IPS DF 4.7 (cell line): ENCODE measurements around the gene XYLT1.
"Not testable (repeated sequence)": the region's sequence is repeated elsewhere in the genome, so short reads cannot be mapped to it uniquely, and the experiment has no call there.

Experiments used
- DNase-seq: peaks from one replicate; pipeline ENCODE4 v3.0.0-alpha.2; 2013; ENCODE audit warnings: low spot score; ENCODE audit errors: extremely low read depth

Gene XYLT1, protein sequence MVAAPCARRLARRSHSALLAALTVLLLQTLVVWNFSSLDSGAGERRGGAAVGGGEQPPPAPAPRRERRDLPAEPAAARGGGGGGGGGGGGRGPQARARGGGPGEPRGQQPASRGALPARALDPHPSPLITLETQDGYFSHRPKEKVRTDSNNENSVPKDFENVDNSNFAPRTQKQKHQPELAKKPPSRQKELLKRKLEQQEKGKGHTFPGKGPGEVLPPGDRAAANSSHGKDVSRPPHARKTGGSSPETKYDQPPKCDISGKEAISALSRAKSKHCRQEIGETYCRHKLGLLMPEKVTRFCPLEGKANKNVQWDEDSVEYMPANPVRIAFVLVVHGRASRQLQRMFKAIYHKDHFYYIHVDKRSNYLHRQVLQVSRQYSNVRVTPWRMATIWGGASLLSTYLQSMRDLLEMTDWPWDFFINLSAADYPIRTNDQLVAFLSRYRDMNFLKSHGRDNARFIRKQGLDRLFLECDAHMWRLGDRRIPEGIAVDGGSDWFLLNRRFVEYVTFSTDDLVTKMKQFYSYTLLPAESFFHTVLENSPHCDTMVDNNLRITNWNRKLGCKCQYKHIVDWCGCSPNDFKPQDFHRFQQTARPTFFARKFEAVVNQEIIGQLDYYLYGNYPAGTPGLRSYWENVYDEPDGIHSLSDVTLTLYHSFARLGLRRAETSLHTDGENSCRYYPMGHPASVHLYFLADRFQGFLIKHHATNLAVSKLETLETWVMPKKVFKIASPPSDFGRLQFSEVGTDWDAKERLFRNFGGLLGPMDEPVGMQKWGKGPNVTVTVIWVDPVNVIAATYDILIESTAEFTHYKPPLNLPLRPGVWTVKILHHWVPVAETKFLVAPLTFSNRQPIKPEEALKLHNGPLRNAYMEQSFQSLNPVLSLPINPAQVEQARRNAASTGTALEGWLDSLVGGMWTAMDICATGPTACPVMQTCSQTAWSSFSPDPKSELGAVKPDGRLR

DNA sequence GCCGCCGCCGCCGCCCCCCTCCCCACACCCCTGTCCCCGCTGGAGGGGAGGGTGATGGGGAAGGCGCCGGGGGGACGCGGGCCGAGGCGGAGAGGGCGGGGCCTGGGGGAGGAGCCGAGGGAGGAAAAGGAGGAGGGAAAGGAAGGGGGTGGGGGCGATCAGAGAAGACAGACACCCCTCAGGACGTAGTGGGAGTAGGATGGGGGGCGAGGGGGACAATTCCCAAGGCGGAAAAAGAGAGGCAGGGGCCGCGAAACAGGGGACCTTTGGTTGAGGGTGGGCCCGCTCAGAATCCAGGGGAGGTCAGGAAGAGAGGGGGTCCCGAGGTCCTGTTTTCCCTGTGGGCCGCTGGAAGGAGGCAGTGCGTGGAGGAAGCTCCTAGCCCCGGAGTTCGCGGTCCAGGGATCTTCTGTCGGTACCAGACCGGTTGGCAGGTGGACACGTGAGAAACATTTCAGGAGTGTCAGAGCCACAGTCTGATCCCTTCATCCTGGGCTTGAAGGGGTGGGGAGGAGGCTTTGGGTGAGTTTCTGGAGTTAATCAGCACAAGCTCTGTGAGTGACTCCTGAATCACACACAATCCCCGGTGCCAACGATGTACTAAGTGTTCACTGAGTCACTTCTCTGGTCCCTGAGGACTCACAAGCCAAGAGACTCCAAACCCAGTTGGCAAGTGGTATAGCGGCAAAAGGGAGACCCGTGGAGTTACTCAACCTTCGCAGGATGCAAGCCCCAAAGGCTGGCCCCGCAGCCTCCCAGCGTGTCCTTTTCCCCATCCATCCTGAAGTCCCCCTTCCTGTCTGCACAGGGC, at the start of gene XYLT1:
Gene XYLT1, minus strand, starts transcription at position 53 of the 811 bp plus-strand sequence. CDS start 164 bp downstream, outside the sequence.
- DNase-seq, result no peak

DNA sequence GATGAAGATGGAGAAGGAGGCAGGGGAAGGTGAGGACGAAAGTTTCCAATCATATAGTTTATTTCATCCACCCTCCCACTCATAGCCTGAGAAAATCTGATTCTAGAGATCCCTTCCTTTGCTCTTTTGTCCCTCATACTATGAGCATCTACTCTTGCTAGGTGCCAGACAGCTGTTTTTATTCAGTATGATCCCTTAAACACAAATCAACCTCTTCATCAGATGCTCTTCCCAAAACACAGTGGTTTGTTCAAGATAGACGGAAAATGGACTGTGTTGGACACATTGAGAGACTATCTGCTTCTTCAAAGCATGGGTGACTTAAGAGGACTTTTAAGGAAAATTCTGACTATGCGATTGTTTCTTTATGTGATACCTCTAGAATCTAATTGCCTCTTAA, 49.4 kb upstream of the XYLT1 start:
- DNase-seq, result no peak

DNA sequence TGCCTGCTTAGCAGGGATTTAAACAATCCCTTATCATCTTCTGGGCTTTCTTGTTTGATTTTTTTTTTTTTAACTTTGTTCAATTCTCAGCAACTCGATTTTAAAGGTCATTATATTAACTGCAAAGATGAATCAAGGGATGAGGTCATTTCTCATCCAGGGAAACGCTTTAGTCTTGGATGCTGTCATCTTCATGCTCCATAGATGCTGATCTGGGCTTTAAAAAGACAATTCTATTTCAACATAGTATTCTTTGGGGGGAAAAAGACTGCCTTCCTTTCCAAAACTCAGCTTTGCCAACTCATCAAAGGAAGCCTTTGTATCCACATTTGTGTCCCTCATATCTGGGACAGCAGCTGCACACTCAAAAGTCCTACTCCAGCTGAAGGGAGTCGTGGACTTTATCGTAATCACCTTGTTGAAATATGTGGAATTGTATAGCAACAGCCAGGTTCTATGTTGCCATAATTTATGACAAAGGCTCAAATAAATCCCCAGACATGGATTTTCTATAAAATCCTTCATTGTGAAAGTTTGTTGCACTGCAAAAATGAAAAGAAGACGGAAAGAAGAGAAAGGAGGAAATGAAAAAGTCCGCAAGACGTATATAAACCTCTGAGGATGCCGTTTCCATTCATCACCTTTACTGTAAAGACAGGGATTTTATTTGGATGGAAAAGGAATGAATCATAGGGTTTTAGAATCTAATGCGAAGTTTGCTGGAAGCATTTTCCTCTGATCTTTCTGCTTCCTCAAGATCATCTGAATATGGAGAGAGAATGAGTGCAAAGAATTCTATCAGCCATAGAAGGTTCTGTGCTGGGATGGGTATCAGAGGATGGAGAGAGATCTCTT, 48.6 kb upstream of the XYLT1 start:
- no peak for DNase-seq

DNA sequence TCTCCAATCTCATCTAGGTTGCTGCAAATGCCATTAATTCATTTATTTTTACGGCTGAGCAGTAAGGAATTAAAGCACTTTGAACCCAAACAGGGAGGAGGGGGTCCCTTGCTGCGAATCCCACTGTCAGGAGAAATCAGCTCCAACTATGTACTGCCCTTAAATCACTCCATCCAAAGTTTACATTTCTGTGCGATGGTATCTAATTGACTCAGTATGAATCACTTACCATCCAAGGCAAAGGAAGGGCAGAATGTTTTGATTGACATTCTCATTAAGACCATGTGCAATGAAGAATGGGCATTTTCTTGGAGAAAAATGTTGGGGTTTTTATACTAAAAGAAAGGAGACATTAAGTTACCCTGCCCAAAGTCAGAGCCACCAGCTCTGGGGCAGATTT, 47.7 kb upstream of the XYLT1 start:
- DNase-seq, result no peak

DNA sequence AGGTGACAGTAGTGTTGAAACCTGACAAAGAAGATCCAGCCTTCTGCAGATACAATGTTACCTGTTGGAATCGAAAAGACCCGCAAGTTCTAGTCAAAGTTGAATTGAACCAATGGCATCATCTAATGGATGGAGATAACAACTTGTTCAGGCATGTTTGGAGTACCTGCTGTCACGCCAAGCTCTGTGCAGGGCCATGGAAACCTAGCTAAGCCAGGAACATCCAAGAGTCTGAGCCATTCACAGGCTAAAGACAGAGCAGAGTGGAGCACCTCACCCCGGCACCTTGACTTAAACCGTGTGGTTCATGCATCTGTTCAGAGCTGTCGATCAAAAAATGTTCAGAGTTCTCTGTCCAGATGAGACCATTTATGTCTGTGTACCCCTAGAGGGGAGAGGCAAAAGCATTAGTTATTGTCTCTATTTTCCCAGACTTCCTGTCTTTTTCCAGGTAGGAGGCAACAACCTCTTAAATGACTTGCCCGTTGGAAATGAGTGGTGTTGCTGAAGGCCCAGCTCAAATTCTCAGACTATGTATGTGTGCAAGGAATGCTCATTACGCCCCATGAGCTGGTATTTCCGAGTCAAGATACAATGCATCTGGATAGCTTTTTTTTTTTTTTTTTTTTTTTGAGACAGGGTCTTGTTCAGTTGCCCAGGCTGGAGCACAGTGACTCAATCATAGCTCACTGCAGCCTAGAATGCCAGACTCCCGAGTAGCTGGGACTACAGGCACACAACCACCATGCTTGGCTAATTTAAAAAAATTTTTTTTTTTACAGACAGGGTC, 44.9 kb upstream of the XYLT1 start:
- DNase-seq, result no peak

DNA sequence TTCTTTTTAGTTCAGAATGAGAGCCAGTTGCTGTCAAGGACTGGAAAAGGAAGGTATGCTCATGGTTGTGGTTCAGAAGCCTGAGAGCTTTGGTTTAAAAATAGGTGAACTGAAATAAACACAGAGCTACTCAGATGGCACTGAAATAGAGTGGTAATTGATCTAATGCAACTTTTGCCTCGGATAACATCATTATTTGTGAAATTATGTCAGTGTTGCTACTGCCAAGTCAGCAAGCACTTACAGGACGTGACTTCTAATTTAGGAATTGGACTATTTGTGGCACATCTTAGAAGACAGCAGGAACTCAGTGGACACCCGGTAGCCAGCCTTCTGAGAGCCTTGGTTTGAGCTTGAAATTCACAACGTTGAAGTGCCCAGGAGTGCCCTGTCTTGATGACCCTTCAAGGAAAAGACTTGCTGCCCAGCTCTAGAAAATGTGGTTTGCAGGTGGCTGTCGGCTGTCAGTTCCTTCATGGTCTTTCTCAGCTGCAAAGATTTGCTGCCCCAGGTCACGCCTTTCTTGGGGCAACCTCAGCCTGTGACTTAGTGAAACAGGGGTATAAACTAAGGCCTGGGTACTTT, 42.0 kb upstream of the XYLT1 start:
- no peak for DNase-seq

DNA sequence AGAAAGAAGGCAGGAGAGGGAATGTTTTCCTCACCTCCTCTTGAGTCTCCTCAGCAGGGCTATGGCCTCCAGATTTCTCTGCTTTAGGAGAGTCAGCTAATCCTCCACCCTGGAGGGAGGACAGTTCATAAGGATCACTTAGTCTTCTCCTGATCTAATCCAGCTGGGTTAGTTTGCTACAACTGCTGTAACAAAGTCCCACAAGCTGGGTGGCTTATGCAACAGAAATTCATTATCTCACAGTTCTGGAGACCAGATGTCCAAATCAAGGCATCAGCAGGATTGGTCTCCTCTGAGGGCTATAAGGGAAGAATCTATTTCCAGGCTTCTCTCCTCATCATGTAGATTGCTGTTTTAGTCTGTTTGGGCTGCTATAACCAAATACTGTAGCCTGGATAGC, 40.6 kb upstream of the XYLT1 start:
- no peak for DNase-seq

DNA sequence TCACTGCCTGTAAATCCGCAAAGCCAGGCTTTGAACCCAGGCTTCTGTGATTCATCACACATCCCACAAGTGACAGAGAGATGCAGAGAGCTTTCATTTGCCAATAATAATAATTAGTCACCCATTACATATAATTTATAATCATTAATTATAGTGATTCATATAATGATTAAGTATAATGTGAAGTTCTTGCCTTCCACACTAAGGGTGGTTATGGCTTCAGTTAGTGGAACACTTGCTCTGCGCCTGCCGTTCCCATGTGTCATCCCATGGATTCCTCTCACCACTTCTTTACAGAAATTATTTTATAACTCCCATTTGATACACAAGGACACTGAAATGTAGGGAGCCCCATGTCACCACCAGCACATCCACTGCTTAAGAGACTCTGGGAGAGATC, 39.8 kb upstream of the XYLT1 start:
- no peak for DNase-seq

DNA sequence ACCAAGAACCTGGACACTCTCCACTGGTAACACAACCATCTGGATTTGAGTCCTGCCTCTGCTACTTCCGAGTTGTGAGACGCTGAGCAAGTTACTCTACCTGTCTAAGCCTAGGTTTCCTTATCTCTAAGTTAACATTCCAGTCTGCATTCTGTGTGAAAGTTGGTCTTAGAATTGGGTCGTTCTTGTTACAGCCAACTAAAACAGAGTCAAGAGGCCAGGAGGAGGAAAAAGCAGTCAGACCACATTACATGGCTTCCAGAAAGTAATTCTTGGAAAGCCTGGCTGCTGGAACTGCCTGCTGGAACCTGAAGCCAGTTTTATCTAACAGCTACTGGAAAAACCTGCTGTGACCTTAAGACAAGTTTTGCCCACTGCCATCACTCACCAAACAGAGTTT, 38.4 kb upstream of the XYLT1 start:
- no peak for DNase-seq

DNA sequence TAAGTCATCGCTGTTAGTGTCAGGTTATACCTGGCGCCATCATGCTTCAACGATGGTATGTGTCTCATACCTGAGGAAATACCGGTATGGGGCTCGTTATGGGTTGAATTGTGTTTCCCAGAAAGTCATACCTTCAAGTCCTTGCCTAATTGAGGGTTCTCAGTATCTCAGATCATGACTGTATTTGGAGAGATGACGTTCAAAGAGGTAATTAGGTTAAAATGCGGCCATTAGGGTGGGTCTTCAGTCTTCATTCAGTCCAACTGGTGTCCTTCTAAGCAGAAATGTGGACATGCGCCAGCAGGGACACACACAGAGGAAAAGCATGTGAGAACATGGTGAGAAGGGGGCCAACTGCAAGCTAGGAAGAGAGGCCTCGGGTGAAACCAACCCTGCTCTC, 37.5 kb upstream of the XYLT1 start:
- no peak for DNase-seq

DNA sequence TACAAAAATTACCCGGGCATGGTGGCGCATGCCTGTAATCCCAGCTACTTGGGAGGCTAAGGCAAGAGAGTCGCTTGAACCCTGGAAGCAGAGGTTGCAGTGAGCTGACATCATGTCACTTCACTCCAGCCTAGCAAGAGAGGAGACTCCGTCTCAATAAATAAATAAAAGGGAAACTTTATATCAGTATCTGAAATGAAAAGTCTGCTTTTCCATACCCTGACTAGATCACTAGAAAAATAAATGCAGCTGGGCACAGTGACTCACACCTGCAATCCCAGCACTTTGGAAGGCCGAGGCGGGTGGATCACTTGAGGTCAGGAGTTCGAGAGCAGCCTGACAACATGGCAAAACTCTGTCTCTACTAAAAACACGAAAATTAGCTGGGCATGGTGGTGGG, 36.8 kb upstream of the XYLT1 start:
- DNase-seq, result not testable (repeated sequence)

DNA sequence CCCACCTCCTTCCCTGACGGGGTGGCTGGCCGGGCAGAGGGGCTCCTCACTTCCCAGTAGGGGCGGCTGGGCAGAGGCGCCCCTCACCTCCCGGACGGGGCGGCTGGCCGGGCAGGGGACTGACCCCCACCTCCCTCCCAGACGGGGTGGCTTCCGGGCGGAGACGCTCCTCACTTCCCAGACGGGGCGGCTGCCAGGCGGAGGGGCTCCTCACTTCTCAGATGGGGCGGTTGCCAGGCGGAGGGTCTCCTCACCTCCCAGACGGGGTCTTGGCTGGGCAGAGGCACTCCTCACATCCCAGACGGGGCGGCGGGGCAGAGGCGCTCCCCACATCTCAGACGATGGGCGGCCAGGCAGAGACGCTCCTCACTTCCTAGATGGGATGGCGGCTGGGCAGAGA, 35.1 kb upstream of the XYLT1 start:
- DNase-seq, result not testable (repeated sequence)

DNA sequence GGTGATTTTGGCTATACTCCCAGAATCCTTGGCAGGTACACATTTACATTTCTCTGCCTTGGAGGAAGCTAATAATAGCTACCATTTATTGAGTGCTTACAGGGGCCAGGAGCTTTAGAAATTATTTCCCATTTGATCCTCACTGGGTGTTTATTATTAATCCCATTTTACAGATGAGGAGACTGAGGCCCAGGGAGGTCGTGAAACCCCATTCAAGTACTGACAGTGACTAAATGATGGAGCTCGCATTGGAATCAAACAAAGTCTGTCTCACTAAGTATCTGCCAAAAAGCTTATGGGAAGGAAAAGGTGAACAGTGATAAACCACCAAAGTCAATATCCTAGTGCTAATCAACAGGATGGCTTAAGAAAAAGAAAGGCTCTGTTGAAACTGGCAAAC, 33.3 kb upstream of the XYLT1 start:
- DNase-seq, result no peak

DNA sequence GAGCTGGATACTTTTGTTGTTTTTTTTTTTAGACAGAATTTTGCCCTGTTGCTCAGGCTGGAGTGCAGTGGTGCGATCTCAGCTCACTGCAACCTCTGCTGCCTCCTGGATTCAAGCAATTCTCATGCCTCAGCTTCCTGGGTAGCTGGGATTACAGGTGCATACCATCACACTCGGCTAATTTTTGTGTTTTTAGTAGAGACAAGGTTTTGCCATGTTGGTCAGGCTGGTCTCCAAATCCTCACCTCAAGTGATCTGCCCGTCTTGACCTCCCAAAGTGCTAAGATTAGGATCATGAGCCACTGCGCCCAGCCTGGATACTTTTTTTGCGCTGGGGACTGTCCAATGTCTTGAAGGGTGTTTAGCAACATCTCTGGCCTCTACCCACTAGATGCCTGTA, 32.6 kb upstream of the XYLT1 start:
- DNase-seq, result no peak

DNA sequence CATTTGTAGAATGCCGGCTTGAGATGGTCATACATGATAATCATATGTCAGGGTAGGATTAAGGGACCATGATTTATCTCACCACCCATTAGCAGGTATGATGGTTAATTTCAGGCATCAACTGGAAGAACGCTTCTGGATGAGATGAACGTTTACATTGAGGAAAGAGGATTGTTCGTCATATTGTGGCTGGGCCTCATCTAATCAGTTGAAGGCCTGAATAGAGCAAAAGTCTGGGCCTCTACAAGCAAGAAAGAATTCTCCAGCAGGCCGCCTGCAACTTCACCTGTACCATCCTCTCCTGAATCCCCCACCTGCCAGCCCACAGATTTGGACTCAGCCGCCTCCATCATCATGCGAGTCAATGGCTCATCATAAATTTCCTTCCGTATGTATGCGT, 30.6 kb upstream of the XYLT1 start:
- no peak for DNase-seq

DNA sequence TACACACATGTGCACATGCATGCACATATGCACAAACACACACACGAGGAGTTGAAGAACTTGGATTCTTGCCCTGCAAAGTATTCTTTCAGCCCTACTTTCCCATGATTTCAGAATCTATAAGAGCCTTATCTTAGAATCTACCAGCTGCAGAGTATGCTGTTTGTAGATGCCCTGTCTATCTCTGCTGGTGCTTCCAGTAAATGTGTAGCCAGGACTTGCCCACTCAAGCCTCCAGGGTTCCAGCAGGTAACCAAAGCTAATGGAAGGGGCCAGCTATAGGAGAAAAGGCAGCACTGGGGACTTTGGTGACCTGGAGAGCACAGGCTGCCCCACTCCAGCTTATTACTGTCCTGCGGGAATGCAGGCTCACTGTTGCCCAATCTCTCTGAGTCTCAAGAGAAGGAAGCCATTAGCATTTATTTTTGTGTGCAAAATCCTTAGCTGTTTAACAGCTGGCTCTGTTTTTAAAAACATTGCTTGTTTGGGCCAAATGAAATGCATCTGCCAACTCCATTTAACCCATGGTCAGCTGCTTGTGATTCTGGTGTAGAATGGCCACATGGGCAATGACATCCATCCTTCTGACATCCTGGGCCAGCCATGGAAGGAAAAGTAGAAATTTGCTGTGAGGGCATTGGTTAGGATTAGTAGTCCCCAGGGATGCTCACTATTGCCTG, 28.6 kb upstream of the XYLT1 start:
- DNase-seq, result no peak

DNA sequence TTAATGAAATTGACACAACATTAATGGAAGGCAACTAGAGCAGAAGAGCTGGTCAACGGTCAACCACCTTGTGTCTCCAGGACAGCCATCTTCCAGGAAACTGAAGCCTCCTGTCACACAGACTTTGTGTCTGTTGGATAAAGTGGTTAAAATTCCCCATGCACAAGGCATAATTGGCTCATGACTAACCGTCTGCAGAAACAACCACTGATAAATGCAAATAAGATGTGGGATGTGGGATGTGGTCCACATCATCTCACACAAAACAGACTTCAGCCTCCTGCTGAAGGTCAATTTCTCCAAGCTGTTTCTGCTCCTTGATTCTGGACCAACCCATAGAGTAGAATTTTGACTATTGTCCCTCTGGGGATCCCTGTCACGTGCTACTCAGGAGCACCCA, 26.9 kb upstream of the XYLT1 start:
- no peak for DNase-seq

DNA sequence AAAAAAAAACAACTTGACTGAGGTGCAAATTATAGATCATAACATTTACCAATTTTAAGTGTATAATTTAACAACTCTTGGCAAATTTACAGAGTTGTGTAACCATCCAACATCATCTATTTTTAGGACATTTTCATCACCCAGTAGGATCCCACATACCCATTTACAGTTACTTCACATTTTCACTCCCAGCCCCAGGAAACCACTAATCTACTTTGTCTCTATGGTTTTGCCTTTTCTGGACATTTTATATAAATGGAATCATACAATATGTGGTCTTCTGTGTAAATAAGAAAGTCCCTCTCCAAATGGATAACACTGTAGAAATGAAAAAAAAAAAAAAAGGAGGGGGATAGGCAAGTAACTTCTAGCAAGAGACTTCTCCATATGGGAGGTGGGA, 26.1 kb upstream of the XYLT1 start:
- no peak for DNase-seq

DNA sequence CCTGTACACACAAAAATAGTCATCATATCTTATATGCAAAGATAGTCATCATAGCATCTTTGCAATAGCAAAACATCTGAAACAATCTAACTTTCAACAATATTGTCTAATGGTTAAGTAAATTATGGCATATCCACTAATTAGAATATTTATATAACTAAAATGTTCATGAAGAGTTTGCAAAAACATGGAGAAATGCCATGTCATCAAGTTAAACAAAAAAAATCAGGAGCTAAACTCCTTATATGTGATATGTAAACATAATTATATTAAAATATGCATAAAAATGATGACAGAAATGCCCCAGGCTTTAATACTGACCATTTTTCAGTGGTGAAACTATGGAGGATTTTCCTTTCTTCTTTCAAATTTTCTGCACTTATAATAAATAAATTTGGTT, 22.3 kb upstream of the XYLT1 start:
- DNase-seq, result no peak
